OCI-LY3 (cell line): ENCODE results near the gene CRB2.

Experiments used
- H2AFZ ChIP-seq: fragments of 200-600, 300-600 bp; shearing (Covaris generic); 2 replicates; pipeline ENCODE4 v1.6.0; 2014; ENCODE audit warnings: antibody characterized with exemption, low read depth, low read length
- H3K27ac ChIP-seq: fragments of 200-600, 300-600 bp; sonication (generic); 2 replicates; pipeline ENCODE4 v1.5.1; 2014; ENCODE audit warnings: mild to moderate bottlenecking, low read length, moderate library complexity, mixed read lengths
- H3K27me3 ChIP-seq: fragments of 200-600, 300-600 bp; sonication (generic); 2 replicates; pipeline ENCODE4 v1.6.1; 2014; ENCODE audit warnings: low read depth, low read length, mixed read lengths
- H3K36me3 ChIP-seq: fragments of 200-600, 300-600 bp; sonication (generic); replicated peaks from 2 replicates; pipeline ENCODE3; 2014; ENCODE audit warnings: low read depth, low read length, mixed read lengths
- H3K4me1 ChIP-seq: fragments of 300-600, 200-600 bp; sonication (generic); 2 replicates; pipeline ENCODE4 v1.6.1; 2014; ENCODE audit warnings: low read length, mixed read lengths
- H3K4me2 ChIP-seq: fragments of 200-600, 300-600 bp; sonication (generic); 2 replicates; pipeline ENCODE4 v1.6.1; 2014; ENCODE audit warnings: low read length, mixed read lengths
- H3K4me3 ChIP-seq: fragments of 300-600, 200-600 bp; sonication (generic); 2 replicates; pipeline ENCODE4 v1.5.1; 2014; ENCODE audit warnings: antibody characterized with exemption, mild to moderate bottlenecking, low read length, moderate library complexity
- H3K79me2 ChIP-seq: fragments of 300-600, 200-600 bp; shearing (Covaris generic); 2 replicates; pipeline ENCODE4 v1.6.1; 2014; ENCODE audit warnings: mild to moderate bottlenecking, low read length, mixed read lengths
- H3K9ac ChIP-seq: fragments of 300-600, 200-600 bp; shearing (Covaris generic); 2 replicates; pipeline ENCODE4 v1.6.0; 2014; ENCODE audit warnings: mild to moderate bottlenecking, low read length, moderate library complexity
- H3K9me3 ChIP-seq: fragments of 200-600, 300-600 bp; shearing (Covaris generic); 2 replicates; pipeline ENCODE4 v1.6.1; 2014; ENCODE audit warnings: low read length, mixed read lengths; ENCODE audit not compliant: insufficient read depth
- H4K20me1 ChIP-seq: fragments of 200-600, 300-600 bp; sonication (generic); 2 replicates; pipeline ENCODE4 v1.6.1; 2016; ENCODE audit warnings: low read length, mixed read lengths; ENCODE audit not compliant: insufficient read depth
- EZH2phosphoT487 ChIP-seq: fragments of 200-600 bp; shearing (Covaris generic); IDR thresholded peaks from 2 replicates; pipeline ENCODE4 v1.6.1; 2018; ENCODE audit warnings: antibody characterized with exemption, mixed run types, low read depth
- TF ChIP-seq, protein P1 (sequence below): fragments of 200-600, 300-600 bp; sonication (generic); IDR thresholded peaks from 2 replicates; pipeline ENCODE4 v1.5.1; 2014; ENCODE audit warnings: antibody characterized with exemption, low read length, low read depth

The CRB2 gene

DNA sequence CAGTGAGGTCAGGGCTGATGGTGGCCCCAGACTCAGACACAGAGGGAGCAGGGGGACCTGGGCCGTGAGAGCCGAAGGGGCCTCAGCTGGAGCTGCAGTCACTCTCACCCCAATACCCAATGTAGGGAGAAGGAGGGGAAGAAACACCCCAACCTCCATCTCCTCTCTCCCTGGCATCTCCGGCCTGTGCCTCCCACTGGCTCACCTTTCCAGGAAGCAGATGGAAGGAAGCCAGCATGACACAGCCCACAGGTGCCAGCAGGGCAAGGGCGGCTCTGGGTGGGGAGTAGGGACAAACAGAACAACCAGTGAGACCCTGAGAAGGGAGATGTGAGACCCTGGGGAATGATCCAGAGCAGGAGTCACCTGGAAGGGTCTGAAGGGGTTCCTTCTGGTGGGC lies 3.0 kb upstream of the CRB2 start:
- Histone ChIP-seq H4K20me1 (no peaks in the 10 kb centered on the region), H3K4me3 (no peak overlapping the region), H3K36me3 (no peaks in the 10 kb centered on the region), H3K4me2 (no peak overlapping the region), H3K27ac (no peak overlapping the region), H2AFZ (no peak overlapping the region), H3K79me2 (no peaks in the 10 kb centered on the region), H3K9ac (no peak overlapping the region), H3K4me1 (peaks cover 13% of the 10 kb centered on the region), H3K9me3 (no peaks in the 10 kb centered on the region), H3K27me3 (peaks cover 18% of the 10 kb centered on the region)
- TF ChIP-seq, protein P1, sequence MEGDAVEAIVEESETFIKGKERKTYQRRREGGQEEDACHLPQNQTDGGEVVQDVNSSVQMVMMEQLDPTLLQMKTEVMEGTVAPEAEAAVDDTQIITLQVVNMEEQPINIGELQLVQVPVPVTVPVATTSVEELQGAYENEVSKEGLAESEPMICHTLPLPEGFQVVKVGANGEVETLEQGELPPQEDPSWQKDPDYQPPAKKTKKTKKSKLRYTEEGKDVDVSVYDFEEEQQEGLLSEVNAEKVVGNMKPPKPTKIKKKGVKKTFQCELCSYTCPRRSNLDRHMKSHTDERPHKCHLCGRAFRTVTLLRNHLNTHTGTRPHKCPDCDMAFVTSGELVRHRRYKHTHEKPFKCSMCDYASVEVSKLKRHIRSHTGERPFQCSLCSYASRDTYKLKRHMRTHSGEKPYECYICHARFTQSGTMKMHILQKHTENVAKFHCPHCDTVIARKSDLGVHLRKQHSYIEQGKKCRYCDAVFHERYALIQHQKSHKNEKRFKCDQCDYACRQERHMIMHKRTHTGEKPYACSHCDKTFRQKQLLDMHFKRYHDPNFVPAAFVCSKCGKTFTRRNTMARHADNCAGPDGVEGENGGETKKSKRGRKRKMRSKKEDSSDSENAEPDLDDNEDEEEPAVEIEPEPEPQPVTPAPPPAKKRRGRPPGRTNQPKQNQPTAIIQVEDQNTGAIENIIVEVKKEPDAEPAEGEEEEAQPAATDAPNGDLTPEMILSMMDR = no peak
- TF ChIP-seq EZH2phosphoT487 = no peak

DNA sequence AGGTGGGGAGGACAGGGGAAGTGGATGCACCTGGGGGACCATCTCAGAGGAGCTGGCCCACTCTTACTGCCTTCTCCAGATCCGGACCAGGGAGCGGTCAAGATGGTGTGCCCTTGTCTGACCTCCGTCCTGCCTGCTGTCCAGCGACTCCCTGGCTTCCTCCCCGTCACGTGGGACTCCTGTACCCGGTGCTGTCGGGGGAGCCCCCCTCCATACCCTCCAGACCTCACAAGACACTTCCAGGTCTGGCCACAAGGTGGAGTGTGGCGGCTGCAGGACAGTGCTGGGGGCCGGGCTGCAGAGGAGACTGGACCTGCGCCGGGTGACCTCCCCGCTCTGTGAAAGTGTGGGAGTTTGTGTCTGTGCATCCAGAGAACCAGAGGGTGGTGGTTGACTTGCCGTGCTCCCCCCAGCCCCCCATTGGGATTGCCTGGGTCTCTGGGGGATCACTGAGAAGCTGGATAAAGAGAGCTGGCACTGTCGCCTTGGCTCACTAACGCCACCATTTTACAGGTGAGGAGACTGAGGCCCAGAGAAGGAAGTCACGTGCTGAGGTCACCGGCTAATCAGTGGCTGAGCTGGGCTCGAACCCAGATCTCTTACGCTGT lies 1.9 kb upstream of the CRB2 start:
- Histone ChIP-seq H3K4me3 (peak overlapping the region; percentile 69), H3K9ac (no peak overlapping the region), H3K27ac (no peak overlapping the region), H3K36me3 (no peaks in the 10 kb centered on the region), H3K4me2 (peak overlapping the region; percentile 81), H4K20me1 (no peaks in the 10 kb centered on the region), H3K27me3 (peaks cover 15% of the 10 kb centered on the region), H3K9me3 (no peaks in the 10 kb centered on the region), H3K79me2 (no peaks in the 10 kb centered on the region), H3K4me1 (peaks cover 13% of the 10 kb centered on the region), H2AFZ (peak overlapping the region; percentile 80)
- TF ChIP-seq, protein P1 = peak; percentile 84
- no peak for TF ChIP-seq EZH2phosphoT487

DNA sequence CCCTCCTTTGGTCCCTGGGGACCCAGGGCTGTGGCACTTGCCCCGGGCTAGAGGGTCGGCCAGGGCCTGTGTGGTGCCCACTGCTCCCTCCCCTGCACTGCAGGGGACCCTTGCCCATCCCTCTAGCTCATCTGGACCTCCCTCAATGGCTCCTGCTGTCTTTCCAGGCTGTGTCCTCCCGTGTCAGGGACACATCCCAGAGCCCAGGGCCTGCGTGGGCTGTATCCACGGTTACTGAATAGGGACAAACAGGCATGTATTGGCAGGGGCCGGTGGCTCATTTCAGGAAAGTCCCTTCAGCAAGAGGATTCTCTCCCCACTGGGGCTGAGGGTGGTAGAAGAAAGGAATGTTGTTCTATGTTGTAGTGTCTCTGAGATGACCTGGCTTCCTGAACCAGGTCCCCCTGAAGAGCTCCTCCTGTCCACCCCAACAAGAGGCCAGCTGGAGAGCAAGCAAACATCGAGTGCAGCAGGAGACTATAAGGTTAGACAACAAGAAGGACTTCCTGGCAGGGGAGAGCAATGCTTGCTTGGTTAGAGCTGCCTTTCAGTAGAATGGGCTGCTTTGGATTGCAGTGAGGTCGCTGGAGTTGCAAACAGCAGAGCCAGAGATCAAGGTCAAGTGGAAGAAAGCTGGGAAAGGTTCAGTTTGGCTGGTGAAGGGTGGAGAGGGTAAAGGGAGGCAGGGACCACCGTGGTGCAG lies 1.0 kb upstream of the CRB2 start:
- Histone ChIP-seq H3K9me3 (no peaks in the 10 kb centered on the region), H3K27ac (no peak overlapping the region), H3K4me1 (peaks cover 12% of the 10 kb centered on the region), H3K4me3 (no peak overlapping the region), H3K4me2 (peak overlapping the region; percentile 81; the same call in 1 of the 2 replicates), H3K36me3 (no peaks in the 10 kb centered on the region), H3K9ac (no peak overlapping the region), H2AFZ (peak overlapping the region; percentile 80; the same call in 1 of the 2 replicates), H3K27me3 (peaks cover 15% of the 10 kb centered on the region), H3K79me2 (no peaks in the 10 kb centered on the region), H4K20me1 (no peaks in the 10 kb centered on the region)
- TF ChIP-seq EZH2phosphoT487 = no peak
- TF ChIP-seq, protein P1 = no peak

DNA sequence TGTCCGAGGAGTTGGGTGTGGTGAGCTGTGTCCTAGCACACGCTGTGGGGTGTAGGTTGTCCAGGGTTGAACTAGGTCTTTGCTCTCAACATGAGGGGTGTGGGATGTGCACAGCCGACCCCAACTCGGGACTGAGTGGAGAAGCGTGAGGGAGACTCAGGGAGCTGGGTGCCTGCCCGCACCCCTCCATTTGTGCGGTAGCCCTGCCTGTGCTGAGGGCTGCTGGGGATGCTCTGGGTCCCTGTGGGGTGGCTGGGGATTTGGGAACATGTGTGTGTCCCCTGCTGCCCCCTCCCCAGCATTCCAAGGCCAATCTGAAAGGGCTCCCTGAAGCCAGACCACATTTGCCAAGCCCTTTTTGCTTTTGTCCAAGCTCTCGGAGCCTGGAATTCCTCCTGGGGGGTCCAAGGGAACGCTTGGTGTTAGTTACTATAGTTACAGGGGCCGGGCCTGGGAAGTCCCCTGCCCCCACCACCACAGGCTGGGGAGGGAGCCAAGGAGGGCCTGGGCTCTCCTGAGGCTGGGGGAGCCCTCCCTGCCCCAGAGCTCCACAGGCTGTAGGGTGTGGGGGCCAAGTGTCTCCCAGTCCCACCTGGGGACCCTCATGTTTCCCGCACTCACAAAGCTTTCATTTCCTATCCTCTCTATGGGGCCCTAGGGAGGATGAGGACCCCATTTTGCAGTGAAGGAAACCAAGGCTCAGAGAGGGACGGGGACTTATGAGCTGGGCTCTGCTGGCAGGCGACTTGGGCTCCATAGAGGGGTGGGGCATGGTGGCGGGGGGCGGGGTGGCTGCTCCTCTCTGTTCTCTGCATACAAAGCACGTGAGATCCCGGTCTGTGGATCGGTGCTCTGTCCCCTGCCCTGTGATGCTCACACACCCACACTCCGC lies 1.1 kb downstream of the CRB2 start:
- no peaks in the 10 kb centered on the region for H3K36me3 ChIP-seq
- no peak overlapping the region for H3K27ac ChIP-seq
- no peak overlapping the region for H3K9ac ChIP-seq
- no peak overlapping the region for H3K4me3 ChIP-seq
- H3K4me2 ChIP-seq = no peak overlapping the region
- H3K79me2 ChIP-seq = no peaks in the 10 kb centered on the region
- TF ChIP-seq, protein P1 = no peak
- TF ChIP-seq EZH2phosphoT487 = no peak
- no peak overlapping the region for H2AFZ ChIP-seq
- no peaks in the 10 kb centered on the region for H3K9me3 ChIP-seq
- H3K4me1 ChIP-seq = peaks cover 15% of the 10 kb centered on the region
- no peaks in the 10 kb centered on the region for H4K20me1 ChIP-seq
- peaks cover 15% of the 10 kb centered on the region for H3K27me3 ChIP-seq
